Stimulated activated CD4-positive, alpha-beta T cell treated with anti-CD3 and anti-CD28 coated beads, Interleukin-1b, Interleukin-23, amount 100 ng/mL, for 1 hour (primary cell): ENCODE results near the gene MAP3K2.
A peak's percentile ranks its signal among the peaks of the same experiment; 100 is the strongest.

ENCODE experiments used
- DNase-seq, 2 donors: peaks; one replicate each; pipeline ENCODE4 v3.0.0-alpha.2; 2020; ENCODE audit warnings: low read depth in 2 of 2

MAP3K2 gene

DNA sequence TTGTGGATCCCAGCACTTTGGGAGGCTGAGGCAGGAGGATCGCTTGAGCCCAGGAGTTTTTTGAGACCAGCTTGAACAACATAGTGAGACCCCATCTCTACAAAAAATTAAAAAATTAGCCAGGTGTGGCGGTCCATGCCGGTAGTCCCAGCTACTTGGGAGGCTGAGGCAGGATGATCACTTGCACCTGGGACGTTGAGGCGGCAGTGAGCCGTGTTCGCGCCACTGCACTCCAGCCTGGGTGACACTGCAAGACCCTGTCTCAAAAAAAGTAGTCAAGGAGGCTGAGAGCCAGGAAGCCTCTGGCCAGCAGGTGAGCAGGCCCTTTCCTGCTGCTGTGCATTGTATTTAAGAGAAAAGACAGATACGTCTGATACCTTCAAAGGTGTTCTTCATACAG is 19.3 kb upstream of the MAP3K2 start:
- no peak for DNase-seq

GRCh38 chr2:127406454-127406853 is 18.7 kb upstream of the MAP3K2 start:
- DNase-seq, result no peak

- no peak for DNase-seq
These were observed 17.5 kb upstream of the MAP3K2 start for GRCh38 chr2:127405255-127405610.

- no peak for DNase-seq
These were observed 16.9 kb upstream of the MAP3K2 start for GRCh38 chr2:127404466-127405254.

- no peak for DNase-seq
These were observed 15.7 kb upstream of the MAP3K2 start for GRCh38 chr2:127403460-127403859.

- no peak for DNase-seq
These were observed 14.3 kb upstream of the MAP3K2 start for GRCh38 chr2:127401757-127402695.

DNA sequence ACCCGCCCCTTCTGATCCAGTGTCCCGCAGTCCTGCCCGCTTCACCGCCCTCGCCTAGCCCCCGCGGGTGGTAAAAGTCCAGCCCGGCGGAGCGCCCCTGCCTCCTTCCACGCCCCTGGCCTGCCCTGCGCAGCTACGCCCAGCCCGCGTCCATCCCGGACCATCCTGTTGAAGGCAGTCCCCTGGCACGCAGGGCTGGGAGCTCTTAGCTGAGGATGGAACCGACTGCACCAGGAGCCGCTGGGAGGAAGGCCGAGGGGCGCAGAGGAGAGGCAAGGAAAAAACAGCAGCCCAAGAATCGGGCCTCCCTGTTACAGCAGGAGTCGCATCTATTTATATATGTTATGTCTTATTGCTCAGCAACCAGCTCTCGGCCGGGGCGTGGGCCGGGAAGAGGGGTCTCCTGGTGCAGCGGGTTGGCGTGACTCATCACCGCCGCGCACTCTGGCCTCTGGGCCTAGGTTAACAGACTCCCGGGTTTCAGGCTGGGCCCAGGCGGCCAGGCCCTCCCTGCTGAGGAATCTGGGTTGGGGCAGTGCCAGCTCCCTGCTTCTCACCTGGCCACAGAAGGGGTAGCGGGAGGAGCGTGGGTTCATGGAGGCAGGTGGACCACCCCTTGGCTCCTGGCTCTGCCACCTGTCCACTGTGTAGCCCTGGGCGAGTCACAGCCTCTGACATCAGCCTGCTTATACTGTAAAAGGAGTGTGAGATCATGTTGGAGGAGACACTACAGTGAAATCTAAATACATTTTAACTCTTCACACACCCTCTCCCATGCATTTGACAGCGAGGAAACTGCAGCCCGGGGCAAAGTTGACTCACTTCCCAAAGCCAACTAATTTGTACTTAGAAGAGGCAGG is 13.4 kb upstream of the MAP3K2 start:
- no peak for DNase-seq

DNA sequence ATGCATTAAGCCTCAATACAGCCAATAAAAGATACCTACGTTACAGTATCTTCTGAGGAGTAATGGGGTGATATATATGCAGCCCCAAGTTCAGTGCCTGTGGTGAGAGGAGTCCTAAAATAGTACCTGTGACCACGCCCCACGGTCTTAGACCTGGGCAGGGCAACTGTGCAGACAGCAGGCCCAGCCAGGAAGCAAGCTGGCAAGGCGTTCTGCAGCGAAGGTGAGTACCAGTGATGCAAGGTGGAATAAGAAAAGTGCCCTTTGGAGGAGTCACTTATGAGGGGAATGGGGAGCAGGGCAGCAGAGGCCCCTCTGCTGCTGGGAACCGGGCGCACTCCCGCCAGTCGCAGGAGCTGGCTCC is 12.7 kb upstream of the MAP3K2 start:
- no peak for DNase-seq

- DNase-seq, result no peak
These were observed 10.4 kb upstream of the MAP3K2 start for GRCh38 chr2:127398239-127398590.

DNA sequence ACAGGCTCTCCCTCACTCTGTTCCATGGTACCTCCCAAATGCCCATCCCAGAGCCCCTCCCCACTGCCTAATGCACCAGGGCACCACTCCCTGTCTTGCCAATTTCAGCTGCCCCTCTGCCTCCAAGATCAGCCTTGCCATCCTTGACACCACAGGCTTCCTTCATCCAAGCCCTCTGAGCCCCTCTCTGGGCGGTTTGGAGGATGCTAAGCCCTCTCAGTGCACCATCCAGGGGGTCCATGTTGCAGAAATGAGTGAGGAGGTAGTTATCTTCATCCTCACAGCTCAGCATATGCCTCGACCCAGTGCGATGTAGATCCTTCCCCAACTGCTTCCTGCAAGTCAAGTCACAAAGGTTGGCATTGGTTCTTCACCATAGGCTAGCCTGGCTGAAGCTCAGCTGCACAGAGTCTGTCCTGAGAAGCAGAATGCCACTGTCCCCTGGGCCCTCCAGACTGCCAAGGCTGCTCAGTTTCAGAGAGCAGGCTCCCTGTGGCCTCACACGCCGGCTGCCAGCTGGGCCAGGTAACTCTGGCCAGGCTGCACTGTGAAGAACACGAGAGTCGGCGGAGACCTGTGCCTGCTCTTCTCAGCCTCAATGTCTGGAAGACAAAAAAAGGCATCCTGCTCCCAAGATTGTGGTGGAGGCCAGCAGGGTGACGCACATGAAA is 9.9 kb upstream of the MAP3K2 start:
- DNase-seq, result no peak

DNA sequence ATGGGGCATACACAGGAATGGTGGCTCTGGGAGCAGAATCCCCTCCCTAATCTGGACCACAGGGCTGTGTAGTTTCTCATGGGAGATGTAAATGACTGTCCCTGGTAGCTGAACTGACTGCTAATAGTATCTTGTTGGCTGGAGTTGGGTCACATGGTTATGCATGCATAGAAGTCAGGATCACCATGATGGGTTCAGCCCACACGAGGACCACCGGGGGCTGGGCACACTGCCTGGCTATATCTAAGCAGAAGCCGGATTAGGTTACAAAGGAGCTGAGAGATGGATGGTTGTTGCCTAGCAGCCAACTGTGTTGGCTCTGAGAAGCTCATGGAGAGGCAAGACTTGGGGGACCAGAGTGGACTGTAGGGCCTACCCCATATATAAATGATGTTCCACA is 6.7 kb upstream of the MAP3K2 start:
- DNase-seq, result no peak

DNA sequence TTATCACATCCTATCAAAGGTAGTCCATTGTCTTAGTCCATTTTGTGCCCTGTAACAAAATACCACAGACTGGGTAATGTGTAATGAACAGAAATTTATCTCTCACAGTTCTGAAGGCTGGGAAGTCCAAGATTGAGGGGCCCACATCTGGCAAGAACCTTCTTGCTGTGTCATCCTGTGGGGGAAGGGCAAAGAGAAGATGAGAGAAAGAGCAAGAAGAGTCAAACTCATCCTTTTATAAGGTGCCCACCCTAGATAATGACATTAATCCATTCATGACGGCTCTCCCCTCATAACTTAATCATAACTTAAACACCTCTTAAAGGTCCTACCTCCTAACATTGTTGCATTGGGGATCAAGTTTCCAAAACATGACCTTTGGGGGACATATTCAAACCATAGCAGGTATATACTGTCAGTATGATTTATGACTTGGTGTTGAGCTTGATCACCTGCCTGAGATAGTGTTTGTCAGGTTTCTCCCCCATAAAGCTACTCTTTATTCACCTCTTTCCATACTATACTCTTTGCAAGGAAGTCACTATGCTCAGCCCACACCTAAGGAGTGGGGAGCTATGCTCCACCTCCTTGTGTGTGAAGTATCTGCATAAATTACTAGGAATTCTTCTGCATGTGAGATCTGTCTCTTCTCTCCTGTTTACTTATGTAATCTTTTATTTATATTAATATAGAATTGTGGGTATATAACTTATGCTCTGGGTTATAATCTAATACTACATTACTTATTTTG is 5.2 kb upstream of the MAP3K2 start:
- DNase-seq, result no peak

- DNase-seq, result no peak
These were observed 4.5 kb upstream of the MAP3K2 start for GRCh38 chr2:127392133-127392827.

- DNase-seq, result no peak
These were observed 2.1 kb upstream of the MAP3K2 start for GRCh38 chr2:127389778-127390435.

DNA sequence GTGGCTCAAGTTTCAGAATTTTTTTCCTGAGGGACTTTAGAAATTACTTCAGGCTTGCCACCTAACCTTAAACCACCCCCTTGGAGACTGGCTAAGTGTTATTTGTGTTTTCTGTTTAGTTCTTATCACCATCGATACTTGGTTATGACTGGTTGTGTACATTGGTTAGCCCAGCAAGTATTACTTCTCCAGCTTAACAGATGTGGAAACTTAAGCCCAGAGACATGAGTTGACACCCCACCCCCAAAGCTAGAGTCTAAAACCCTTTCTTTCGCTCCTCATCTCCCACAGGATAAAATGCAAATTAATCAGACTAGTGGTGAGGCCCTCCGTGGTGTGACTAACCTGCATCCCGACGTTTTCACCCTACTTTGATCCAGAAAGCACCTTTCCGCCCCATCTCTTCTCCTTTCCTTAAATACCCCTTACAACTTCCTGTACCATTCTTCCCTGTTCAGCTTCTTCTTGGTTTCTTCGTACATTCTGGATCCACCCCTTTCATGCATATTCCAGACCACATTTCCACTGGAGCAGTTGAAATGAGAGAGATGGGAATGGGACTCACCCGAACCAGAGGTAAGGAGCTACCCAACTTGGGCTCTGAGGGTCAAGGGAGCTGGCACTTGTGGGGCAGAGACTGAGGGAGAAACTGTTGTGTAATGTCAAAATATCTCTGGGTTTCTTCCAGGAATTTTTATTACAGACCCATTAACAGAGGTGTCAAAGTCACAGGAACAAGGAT is 819 bp upstream of the MAP3K2 start:
- DNase-seq, result no peak

GRCh38 chr2:127386764-127387654 is 766 bp downstream of the MAP3K2 start:
- DNase-seq, result peak; percentile 41 to 60

DNA sequence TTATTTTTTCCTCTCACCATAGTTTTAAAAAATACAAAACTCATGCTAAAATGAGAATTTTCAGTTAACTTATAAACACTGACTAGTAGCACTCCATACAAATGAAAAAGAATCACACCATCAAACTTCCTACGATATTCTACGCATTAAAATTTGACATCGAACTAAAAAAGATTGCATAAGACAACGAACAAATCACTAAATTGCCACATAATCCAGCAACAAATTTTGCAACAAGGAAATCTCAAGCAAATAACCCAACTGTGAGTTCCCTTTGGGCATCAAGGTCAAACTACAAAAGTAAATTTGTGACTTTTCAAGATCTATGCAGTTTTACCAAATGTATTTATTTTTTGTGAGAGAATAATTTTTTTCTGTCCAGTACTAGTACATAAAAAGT is 1.5 kb downstream of the MAP3K2 start:
- DNase-seq, result no peak

GRCh38 chr2:127384529-127384928 is 3.2 kb downstream of the MAP3K2 start:
- no peak for DNase-seq
